IPS-15b (cell line): ENCODE results near the gene UBAP1.
A peak's percentile ranks its signal among the peaks of the same experiment; 100 is the strongest.
"Not testable (repeated sequence)": the region's sequence is repeated elsewhere in the genome, so short reads cannot be mapped to it uniquely, and the experiment has no call there.

Experiments
- H3K27me3 ChIP-seq: one replicate; pipeline ENCODE4 v1.6.1; 2013; ENCODE audit warnings: low read length; ENCODE audit not compliant: control insufficient read depth, insufficient read depth
- H3K36me3 ChIP-seq: one replicate; pipeline ENCODE4 v1.6.1; 2013; ENCODE audit warnings: low read length; ENCODE audit not compliant: control insufficient read depth, insufficient read depth
- H3K4me1 ChIP-seq: one replicate; pipeline ENCODE4 v1.6.1; 2013; ENCODE audit warnings: mild to moderate bottlenecking, low read length; ENCODE audit not compliant: control insufficient read depth, insufficient read depth
- H3K4me3 ChIP-seq: one replicate; pipeline ENCODE4 v1.5.1; 2013; ENCODE audit warnings: low read depth, low read length
- H3K9ac ChIP-seq: one replicate; pipeline ENCODE4 v1.6.1; 2013; ENCODE audit warnings: low read depth, mild to moderate bottlenecking, low read length
- H3K9me3 ChIP-seq: one replicate; pipeline ENCODE4 v1.6.1; 2013; ENCODE audit warnings: mild to moderate bottlenecking, low read length; ENCODE audit not compliant: control insufficient read depth, insufficient read depth

The UBAP1 gene

DNA sequence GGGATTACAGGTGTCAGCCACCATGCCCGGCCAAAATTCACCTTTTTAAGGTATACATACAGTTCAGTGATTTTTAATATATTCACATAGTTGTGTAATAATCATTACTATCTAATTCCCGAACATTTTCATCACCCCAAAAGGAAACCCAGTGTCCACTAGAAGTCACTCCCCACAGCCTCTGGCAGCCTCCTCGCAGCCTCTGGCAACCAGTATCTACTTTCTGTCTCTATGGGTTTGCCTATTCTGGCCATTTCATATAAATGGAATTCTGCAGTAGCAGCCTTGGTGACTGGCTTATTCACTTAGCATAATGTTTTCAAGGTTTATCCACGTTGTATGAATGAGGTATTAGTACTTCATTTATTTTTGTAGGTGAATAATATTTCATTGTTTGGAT is 59.0 kb downstream of the UBAP1 start:
- Histone ChIP-seq H3K9me3 (no peaks in the 10 kb centered on the region), H3K36me3 (peaks cover 5% of the 10 kb centered on the region), H3K4me1 (peaks cover 3% of the 10 kb centered on the region), H3K9ac (no peak overlapping the region), H3K4me3 (no peak overlapping the region), H3K27me3 (no peaks in the 10 kb centered on the region)

DNA sequence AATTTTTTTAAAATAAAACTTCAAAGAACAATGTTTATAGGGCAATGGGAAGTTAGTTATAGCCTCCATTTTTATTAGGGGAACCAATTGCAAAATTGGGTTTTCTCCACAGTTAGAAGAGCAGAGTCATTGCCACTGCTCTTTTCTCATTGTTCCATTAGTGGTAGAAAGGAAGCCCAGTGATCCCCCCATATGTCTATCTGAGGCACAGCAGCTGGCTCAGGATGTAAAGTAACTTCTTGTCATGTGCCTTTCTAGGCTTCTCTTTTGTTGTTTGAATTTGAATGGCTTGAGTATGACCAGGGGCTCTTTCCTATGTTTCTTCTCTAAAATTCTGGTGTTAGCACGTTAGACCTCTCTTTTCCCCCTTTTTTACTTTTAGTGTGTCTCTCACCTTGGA is 61.2 kb downstream of the UBAP1 start:
- H3K36me3 ChIP-seq: peaks cover 5% of the 10 kb centered on the region
- H3K9ac ChIP-seq: no peak overlapping the region
- peaks cover 3% of the 10 kb centered on the region for H3K4me1 ChIP-seq
- no peaks in the 10 kb centered on the region for H3K27me3 ChIP-seq
- H3K9me3 ChIP-seq: no peaks in the 10 kb centered on the region
- H3K4me3 ChIP-seq: no peak overlapping the region

DNA sequence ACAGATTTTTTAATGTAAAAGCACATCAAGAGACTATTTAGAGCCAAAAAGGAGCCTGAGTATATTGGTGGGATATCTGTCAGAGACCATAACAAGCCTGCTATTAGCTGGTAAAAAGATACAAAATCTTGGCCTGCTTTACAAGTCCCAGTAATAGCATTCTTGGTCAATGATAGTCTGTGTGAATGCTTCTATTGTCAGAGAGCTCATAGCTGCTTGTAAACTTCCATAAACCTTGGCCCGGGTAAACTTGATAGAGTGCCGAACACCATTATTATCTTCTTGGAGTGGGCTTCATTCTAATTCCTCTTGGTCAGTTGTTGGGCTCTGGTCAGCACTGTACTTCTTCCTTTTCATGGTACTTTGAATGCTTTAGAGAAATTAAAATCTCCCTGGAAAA is 64.0 kb downstream of the UBAP1 start:
- Histone ChIP-seq H3K9me3 (no peaks in the 10 kb centered on the region), H3K4me3 (no peak overlapping the region), H3K27me3 (no peaks in the 10 kb centered on the region), H3K4me1 (peaks cover 3% of the 10 kb centered on the region), H3K9ac (peak overlapping the region; percentile 12), H3K36me3 (peaks cover 10% of the 10 kb centered on the region)

DNA sequence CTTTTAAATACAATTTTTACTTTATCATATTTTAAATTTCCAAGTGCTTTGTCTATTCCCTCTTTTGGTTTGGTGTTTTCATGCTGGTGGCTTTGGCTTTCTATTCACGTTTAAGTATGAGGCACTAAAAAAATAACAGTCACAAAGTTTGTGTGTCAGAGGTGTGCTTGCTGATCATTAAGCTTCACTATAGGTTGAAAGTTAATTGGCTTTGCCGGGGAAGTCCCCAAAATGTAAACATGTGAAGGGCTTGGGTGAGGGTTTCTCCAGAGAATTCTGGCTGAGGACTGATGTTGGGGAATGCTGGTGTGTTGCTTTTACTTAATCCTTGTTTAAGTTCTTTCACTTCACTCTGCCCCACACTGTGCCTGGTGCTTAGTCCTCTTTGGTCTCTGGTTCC is 66.4 kb downstream of the UBAP1 start:
- H3K9me3 ChIP-seq, H3K4me1 ChIP-seq, H3K9ac ChIP-seq, H3K27me3 ChIP-seq, H3K4me3 ChIP-seq: not testable (repeated sequence)
- H3K36me3 ChIP-seq: peaks cover 13% of the 10 kb centered on the region

DNA sequence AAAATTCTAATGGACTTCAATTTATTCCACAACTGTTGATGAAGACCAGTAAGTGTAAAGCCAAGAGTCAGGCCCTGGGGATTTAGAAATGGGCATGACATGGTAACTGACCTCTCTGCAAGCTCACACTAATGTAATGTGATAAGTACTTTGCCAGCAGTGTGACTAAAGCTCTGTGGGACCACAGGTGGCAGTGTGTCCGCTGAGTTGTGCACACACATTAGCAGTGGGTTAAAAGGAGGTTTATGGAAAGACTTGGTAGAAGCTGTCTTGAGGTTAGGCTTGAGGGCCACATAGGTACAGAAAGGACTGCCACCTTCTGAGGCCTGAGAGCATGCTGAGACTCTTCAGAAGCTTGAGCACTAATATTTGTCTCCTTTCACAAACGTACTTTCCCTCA is 67.6 kb downstream of the UBAP1 start:
- H3K4me1 ChIP-seq: no peaks in the 10 kb centered on the region
- H3K9ac ChIP-seq: no peak overlapping the region
- H3K36me3 ChIP-seq: peaks cover 15% of the 10 kb centered on the region
- H3K9me3 ChIP-seq: no peaks in the 10 kb centered on the region
- no peaks in the 10 kb centered on the region for H3K27me3 ChIP-seq
- H3K4me3 ChIP-seq: no peak overlapping the region

DNA sequence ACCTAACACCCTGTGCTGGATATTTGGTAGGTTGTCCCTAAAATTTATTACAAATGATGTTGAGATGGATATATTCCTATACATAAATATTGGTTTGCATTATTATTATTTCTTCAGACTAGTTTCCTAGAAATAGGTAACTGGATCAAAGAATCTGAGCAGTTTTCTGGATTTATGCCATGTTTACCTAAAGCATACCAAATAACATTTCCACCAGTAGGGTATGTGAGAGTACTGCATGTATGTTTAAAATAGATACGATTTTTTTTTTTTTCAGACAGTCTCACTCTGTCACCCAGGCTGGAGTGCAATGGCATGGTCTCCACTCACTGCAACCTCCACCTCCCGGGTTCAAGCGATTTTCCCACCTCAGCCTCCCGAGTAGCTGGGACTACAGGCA is 68.9 kb downstream of the UBAP1 start:
- not testable (repeated sequence) for H3K9me3 ChIP-seq, H3K4me3 ChIP-seq, H3K27me3 ChIP-seq, H3K4me1 ChIP-seq, H3K9ac ChIP-seq
- peaks cover 21% of the 10 kb centered on the region for H3K36me3 ChIP-seq

DNA sequence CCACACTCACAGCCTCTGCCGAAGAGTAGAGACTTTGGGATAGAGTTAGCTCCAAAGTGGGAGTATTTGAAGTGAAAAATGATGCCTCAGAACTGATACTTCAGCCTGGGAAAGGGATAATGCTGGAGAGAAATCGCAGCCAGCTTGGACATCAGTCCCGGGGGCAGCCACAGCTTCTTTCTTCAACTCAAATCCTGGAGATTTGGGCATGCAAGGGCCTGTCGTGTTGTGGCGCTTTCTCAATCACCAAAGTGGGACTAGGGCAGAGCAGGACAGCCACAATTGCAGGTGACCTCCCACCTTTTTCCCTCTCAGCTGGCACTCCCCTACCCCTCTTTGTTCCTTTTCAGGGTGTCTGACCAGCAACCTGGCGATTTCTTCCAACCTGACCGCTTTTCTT is 70.4 kb downstream of the UBAP1 start:
- H3K4me3 ChIP-seq: no peak overlapping the region
- no peaks in the 10 kb centered on the region for H3K9me3 ChIP-seq
- no peaks in the 10 kb centered on the region for H3K4me1 ChIP-seq
- H3K9ac ChIP-seq: no peak overlapping the region
- peaks cover 21% of the 10 kb centered on the region for H3K36me3 ChIP-seq
- no peaks in the 10 kb centered on the region for H3K27me3 ChIP-seq

DNA sequence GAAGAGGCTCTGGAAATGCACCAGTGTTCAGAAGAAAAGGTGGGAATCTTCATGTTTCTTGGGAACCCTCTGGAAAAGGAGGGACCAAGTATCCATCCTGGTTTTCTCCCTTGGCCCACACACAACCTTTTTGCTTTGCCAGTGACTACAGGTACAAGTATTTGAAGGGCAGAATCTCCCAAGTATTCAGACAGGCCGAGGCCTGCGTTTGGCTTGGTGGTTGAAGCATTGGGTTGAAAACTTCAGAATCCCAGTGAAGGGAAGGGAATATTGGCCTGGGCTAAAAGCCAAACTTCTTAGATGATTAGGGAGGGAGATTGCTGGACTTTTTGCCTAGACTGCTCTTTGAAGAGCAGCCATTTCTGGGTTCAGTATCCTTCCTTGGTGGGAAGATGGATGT is 71.9 kb downstream of the UBAP1 start:
- no peak overlapping the region for H3K9ac ChIP-seq
- no peak overlapping the region for H3K4me3 ChIP-seq
- H3K27me3 ChIP-seq: no peaks in the 10 kb centered on the region
- H3K4me1 ChIP-seq: no peaks in the 10 kb centered on the region
- no peaks in the 10 kb centered on the region for H3K9me3 ChIP-seq
- H3K36me3 ChIP-seq: peaks cover 25% of the 10 kb centered on the region

DNA sequence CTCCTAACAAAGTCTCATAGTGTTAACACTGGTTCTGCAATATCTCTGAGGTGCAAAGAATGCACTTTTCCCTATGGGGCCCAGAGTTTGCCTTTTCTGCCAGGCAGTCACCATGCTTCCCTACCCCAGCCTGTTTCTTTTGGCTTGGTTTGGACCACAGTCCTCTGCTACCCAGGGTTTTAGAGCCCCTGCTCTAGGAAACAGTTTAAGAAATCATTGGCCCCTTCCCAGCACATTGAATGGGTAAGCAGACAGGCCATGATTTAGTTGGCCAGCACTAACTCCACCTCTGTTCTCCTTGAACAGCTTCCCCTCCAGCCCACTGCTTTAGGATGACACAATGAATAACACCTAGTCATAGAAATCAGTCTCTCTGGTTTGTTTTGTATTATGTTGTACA is 73.2 kb downstream of the UBAP1 start:
- Histone ChIP-seq H3K27me3 (no peaks in the 10 kb centered on the region), H3K9me3 (no peaks in the 10 kb centered on the region), H3K4me1 (no peaks in the 10 kb centered on the region), H3K36me3 (peaks cover 29% of the 10 kb centered on the region), H3K9ac (no peak overlapping the region), H3K4me3 (no peak overlapping the region)

DNA sequence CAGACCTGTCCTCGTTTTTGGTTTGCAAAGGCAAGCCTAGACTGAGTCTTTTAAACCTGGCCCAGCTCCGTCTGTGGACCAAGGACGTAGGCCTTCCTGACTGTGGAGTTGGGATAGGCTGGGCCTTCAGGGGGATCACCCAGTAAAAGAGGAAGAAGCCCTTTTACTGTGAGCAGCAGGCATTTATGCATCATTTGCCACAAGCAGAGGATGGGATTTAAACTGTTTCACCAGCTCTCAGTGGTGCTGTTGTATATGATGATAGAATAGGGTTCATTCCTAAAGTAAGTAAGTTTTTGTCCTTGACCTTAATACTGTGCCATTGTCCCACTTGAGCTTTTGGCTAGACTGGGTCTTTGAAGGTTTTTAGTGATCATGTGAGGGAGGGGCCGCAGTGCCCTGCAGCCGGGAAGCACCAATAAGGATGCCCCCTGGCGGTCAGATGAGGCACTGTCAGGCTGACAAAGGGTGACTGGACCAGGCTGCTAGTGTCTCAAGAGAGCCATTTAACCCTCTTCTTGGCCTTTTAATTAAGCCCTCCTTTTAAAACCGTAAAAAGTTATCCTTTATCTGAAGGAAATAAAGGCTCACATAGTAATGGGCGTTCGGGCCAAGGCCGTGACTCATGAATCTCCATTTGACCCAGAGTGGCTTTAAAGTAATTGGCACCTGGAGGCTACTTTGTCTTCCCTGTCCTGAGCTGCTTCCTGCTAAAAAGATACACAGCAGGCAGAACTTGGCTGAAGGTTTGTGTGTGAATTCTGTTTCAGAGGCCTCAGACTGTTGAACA is 74.0 kb downstream of the UBAP1 start:
- peaks cover 35% of the 10 kb centered on the region for H3K36me3 ChIP-seq

DNA sequence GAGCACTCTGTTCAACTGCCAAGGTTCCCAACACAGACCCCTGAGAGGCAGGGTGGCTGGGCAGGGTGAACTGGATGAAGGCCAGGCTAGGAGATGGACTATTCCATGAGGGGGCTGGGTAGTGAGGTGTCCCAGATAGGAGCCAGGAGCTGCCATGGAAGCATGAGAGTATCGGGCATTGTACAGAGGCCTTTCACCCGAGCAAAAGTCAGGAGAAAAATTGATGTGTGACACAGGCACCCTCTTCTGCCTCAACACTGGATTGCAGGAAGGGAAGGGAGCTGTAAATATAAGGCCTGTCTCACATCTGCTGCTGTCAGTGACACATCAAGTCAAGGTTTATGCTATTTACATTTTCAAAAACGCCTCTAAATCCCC is 74.6 kb downstream of the UBAP1 start:
- H3K9me3 ChIP-seq: no peaks in the 10 kb centered on the region
- H3K4me3 ChIP-seq: no peak overlapping the region
- H3K27me3 ChIP-seq: no peaks in the 10 kb centered on the region
- no peak overlapping the region for H3K9ac ChIP-seq
- peaks cover 35% of the 10 kb centered on the region for H3K36me3 ChIP-seq
- H3K4me1 ChIP-seq: no peaks in the 10 kb centered on the region

More for the DNA sequence above, 74.0 kb downstream of the UBAP1 start:
- Histone ChIP-seq H3K4me3 (no peak overlapping the region), H3K27me3 (no peaks in the 10 kb centered on the region), H3K9ac (no peak overlapping the region), H3K9me3 (no peaks in the 10 kb centered on the region), H3K4me1 (no peaks in the 10 kb centered on the region)

DNA sequence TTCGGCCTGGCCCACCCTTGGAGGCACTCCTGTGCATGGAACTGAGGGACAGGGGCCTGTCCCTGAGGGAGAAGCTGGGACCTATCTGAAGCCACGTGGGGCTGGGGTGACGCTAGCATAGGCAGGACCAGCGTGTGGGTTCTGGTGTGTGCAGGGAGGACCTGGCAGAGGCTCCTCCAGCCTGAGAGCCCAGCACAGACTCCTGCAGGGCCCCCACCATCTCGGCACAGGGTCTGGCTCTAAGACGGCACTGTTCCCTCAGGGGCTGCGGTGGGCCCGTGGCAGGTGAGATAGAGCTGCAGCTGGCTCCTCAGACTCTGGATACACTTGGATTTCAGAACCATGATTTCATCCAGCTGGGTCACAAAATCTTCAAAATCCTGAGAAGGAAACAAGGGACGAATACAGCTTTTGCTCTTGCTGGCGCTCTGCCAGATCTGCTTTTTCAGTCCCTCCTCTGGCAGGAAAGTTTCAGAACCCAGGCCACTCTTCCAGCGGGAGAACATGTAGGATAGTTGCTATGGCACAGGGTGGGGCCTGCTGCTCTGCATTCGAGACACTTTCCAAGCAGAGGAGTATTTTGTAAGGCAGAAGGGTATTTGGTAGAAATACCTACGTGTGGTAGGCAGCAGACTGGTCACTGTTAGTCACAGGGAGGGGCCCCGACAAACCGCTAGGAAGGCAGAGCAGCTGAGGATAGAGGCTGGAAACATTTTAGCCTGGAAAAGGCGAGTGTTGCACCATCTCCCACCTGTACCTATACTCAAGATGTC is 75.5 kb downstream of the UBAP1 start:
- Histone ChIP-seq H3K9me3 (no peaks in the 10 kb centered on the region), H3K27me3 (no peaks in the 10 kb centered on the region), H3K4me3 (no peak overlapping the region), H3K36me3 (peaks cover 37% of the 10 kb centered on the region), H3K9ac (no peak overlapping the region), H3K4me1 (no peaks in the 10 kb centered on the region)
